ENCODE results near the gene HIGD2A. TPM values are rescaled to one million over a fixed set of nuclear protein-coding genes. Genes with fewer than 3 reads are reported as not detected.

HIGD2A gene
- total and polyA plus RNA-seq, 9 of the 15 experiments (the other 6 are each of a cell fraction or from before 2014, with no cell fraction given) = 94.7 to 264 (median 163) TPM

DNA sequence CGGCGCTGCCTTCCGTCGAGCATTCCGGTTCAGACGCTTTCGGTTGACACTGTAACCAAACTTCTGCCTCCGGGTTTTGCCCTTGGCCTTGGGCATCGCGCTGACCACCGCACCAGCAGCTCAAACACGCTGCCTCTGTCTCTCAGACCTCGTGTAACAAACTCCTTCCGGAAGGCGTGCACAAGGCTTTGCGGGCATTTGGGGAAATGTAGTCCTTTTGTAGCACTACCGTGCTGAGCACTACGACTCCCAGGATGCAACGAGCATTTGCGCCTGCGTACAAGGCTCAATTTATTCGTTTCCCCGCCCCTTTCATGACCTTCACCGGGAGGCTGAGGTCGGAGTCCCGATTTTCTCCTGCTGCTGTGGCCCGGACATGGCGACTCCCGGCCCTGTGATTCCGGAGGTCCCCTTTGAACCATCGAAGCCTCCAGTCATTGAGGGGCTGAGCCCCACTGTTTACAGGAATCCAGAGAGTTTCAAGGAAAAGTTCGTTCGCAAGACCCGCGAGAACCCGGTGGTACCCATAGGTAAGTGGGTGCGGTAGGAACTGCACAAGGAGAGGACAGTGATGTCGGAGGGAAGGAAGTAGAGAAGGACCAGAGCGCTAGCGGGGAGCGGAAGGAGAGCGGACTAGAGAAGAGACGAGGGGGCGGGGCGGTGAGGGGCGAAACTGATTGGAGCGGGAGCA lies at the start of gene HIGD2A, which contains the start of gene NOP16 (continued):
- TF ChIP-seq, protein P1, sequence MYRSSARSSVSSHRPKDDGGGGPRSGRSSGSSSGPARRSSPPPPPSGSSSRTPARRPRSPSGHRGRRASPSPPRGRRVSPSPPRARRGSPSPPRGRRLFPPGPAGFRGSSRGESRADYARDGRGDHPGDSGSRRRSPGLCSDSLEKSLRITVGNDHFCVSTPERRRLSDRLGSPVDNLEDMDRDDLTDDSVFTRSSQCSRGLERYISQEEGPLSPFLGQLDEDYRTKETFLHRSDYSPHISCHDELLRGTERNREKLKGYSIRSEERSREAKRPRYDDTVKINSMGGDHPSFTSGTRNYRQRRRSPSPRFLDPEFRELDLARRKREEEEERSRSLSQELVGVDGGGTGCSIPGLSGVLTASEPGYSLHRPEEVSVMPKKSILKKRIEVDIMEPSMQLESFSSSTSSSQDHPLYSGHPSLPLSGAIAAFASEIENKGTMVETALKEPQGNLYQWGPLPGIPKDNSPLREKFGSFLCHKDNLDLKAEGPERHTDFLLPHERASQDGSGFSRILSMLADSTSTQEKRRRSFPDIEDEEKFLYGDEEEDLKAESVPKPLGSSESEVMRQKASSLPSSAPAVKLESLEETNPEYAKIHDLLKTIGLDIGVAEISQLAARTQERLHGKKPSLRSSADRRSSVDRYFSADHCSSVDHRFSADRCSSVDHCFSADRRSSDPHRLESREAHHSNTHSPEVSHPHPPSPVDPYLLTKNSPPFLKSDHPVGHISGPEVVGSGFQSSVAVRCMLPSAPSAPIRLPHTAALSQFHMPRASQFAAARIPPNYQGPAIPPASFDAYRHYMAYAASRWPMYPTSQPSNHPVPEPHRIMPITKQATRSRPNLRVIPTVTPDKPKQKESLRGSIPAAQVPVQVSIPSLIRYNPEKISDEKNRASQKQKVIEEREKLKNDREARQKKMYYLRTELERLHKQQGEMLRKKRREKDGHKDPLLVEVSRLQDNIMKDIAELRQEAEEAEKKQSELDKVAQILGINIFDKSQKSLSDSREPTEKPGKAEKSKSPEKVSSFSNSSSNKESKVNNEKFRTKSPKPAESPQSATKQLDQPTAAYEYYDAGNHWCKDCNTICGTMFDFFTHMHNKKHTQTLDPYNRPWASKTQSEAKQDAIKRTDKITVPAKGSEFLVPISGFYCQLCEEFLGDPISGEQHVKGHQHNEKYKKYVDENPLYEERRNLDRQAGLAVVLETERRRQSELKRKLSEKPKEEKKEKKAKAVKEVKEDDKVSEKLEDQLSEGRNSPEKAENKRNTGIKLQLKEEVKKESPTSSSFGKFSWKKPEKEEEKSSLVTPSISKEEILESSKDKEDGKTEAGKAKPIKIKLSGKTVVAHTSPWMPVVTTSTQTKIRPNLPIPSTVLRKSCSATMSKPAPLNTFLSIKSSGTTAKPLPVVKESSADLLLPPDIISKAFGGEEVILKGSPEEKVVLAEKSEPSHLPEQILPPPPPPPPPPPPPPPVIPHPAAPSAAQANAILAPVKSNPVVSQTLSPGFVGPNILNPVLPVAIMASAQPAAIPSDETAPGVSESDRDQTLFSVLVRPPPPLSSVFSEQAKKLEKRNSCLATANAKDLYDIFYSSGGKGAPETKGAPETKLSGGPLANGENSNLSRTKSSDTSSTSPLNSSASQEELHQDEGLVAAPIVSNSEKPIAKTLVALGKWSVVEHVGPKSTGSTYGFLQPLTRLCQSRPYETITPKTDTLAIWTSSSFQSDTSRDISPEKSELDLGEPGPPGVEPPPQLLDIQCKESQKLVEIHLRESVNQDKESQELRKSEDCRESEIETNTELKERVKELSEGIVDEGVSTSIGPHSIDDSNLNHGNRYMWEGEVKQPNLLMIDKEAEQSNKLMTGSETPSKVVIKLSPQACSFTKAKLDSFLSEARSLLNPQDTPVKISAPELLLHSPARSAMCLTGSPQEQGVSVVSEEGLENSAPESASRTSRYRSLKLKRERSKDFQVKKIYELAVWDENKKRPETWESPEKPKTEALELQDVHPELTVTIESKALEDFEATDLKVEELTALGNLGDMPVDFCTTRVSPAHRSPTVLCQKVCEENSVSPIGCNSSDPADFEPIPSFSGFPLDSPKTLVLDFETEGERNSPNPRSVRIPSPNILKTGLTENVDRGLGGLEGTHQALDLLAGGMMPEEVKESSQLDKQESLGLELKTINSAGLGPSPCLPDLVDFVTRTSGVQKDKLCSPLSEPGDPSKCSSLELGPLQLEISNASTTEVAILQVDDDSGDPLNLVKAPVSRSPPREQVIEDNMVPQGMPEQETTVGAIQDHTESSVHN (IDR thresholded peaks at IDR 0.05; ENCODE audit: borderline replicate concordance in 1 of 2, low read depth in 1 of 2) = peak in 1 of 2 experiments; percentile 73; a peak in 2 of 4 replicates
- TF ChIP-seq, protein P2, sequence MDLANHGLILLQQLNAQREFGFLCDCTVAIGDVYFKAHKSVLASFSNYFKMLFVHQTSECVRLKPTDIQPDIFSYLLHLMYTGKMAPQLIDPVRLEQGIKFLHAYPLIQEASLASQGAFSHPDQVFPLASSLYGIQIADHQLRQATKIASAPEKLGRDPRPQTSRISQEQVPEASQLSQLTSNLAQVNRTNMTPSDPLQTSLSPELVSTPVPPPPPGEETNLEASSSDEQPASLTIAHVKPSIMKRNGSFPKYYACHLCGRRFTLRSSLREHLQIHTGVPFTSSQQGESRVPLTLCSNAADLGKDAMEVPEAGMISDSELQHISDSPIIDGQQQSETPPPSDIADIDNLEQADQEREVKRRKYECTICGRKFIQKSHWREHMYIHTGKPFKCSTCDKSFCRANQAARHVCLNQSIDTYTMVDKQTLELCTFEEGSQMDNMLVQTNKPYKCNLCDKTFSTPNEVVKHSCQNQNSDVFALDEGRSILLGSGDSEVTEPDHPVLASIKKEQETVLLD (IDR thresholded peaks at IDR 0.05) = peak; percentile 85
- no peak for TF ChIP-seq SMAD3 (CRISPR knock-in tag; conservative IDR thresholded peaks at IDR 0.05)
- no peak for TF ChIP-seq HNRNPLL (IDR thresholded peaks at IDR 0.05; ENCODE audit: low read depth, low read length, poor library complexity, severe bottlenecking)
- peak; percentile 10; the same call in 1 of the 2 replicates for TF ChIP-seq MAFF (IDR thresholded peaks at IDR 0.05; ENCODE audit: low read length)
- TF ChIP-seq ZC3H4 (CRISPR knock-in tag; IDR thresholded peaks at IDR 0.05; ENCODE audit: borderline replicate concordance) = no peak
- TF ChIP-seq, protein P3, sequence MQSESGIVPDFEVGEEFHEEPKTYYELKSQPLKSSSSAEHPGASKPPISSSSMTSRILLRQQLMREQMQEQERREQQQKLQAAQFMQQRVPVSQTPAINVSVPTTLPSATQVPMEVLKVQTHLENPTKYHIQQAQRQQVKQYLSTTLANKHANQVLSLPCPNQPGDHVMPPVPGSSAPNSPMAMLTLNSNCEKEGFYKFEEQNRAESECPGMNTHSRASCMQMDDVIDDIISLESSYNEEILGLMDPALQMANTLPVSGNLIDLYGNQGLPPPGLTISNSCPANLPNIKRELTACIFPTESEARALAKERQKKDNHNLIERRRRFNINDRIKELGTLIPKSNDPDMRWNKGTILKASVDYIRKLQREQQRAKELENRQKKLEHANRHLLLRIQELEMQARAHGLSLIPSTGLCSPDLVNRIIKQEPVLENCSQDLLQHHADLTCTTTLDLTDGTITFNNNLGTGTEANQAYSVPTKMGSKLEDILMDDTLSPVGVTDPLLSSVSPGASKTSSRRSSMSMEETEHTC (IDR thresholded peaks at IDR 0.05) = no peak
- peak; percentile 72 for TF ChIP-seq DPF2 (IDR thresholded peaks at IDR 0.05)
- TF ChIP-seq ESRRA (IDR thresholded peaks at IDR 0.05; ENCODE audit: borderline replicate concordance, low read depth) = peak; percentile 100
- TF ChIP-seq PTRF (tag; IDR thresholded peaks at IDR 0.05) = no peak
- TF ChIP-seq, protein P4, sequence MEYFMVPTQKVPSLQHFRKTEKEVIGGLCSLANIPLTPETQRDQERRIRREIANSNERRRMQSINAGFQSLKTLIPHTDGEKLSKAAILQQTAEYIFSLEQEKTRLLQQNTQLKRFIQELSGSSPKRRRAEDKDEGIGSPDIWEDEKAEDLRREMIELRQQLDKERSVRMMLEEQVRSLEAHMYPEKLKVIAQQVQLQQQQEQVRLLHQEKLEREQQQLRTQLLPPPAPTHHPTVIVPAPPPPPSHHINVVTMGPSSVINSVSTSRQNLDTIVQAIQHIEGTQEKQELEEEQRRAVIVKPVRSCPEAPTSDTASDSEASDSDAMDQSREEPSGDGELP (CRISPR knock-in tag; IDR thresholded peaks at IDR 0.05; ENCODE audit: borderline replicate concordance) = peak; percentile 86
- TF ChIP-seq, protein P5, sequence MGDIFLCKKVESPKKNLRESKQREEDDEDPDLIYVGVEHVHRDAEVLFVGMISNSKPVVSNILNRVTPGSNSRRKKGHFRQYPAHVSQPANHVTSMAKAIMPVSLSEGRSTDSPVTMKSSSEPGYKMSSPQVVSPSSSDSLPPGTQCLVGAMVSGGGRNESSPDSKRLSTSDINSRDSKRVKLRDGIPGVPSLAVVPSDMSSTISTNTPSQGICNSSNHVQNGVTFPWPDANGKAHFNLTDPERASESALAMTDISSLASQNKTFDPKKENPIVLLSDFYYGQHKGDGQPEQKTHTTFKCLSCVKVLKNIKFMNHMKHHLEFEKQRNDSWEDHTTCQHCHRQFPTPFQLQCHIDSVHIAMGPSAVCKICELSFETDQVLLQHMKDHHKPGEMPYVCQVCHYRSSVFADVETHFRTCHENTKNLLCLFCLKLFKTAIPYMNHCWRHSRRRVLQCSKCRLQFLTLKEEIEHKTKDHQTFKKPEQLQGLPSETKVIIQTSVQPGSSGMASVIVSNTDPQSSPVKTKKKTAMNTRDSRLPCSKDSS (IDR thresholded peaks at IDR 0.05; ENCODE audit: low read depth, partially characterized antibody) = no peak
- TF ChIP-seq HDAC2 (IDR thresholded peaks at IDR 0.05) = peak; percentile 94
- peak; percentile 85; the same call in 1 of the 2 replicates for TF ChIP-seq BRD4 (IDR thresholded peaks at IDR 0.05)
